GM19099 (cell line): ENCODE data around the gene GMPPA.

ENCODE experiments used
- POLR2A ChIP-seq: IDR thresholded peaks from 3 replicates; pipeline ENCODE4 v1.6.1; 2011; ENCODE audit warnings: low read depth; ENCODE audit not compliant: insufficient read length; ENCODE audit errors: extremely low read depth

Gene GMPPA

GRCh38 chr2:219553463-219553963 is 54.8 kb downstream of the GMPPA start:
- TF ChIP-seq POLR2A, result no peak

DNA sequence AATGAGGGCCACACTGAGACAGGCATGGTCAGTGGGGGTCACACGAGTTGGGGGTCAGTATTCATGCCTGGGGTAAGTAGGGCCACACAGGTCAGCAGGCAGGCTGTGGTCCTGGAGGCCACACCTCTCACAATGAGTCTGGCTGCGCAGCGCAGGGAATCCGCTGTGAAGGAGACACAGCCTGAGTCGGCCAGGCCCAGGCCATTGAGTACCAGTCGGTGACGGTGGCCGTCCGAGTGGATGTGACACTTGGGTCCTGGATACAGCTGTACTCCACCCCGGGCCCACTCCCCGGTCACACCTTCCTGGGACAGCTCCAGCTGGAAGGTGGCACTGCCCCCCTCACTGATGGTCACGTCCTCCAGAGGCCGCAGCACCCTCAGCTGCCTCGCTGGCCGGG is 55.7 kb downstream of the GMPPA start:
- TF ChIP-seq POLR2A, result no peak

DNA sequence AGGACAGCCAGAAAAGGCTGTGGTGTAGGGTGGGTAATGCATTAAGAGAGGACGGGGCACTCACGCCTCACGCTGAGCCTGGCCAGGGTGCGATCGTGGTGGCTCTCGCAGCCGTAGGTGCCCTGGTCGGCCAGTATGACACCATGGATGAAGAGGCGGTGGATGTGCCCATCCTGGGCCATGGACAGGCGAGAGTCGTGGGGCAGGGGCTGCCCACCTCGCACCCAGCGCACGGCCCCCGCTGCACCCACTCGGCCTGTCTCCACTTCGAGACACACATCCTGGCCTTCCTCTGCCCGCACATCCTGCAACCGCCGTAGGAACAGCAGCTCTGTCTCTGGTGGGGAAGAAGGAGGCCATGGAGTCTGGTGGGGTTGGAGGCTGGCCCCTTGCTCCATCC is 57.3 kb downstream of the GMPPA start:
- no peak for TF ChIP-seq POLR2A

DNA sequence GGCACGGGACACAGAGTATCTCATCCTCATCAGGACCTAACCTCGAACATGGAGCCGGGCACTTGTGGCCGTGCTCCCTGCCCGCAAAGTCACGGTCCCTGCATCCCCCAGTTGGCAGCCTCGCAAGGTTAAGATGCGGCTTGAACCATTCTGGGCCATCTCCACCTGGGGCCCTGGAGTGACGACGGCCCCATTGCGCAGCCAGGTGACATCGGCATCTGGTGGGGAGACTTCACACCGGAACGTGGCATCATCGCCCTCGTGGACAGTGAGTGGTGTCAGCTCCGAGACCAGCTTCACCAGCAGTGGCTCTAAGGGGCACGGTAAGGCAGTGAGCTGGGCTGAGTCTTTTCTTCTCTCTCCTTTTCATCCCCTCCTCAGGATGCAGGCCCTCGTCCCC is 57.7 kb downstream of the GMPPA start:
- no peak for TF ChIP-seq POLR2A
